ENCODE measurements around the gene ANO1.
"Not testable (repeated sequence)": the region's sequence is repeated elsewhere in the genome, so short reads cannot be mapped to it uniquely, and the experiment has no call there.

The ANO1 gene

DNA sequence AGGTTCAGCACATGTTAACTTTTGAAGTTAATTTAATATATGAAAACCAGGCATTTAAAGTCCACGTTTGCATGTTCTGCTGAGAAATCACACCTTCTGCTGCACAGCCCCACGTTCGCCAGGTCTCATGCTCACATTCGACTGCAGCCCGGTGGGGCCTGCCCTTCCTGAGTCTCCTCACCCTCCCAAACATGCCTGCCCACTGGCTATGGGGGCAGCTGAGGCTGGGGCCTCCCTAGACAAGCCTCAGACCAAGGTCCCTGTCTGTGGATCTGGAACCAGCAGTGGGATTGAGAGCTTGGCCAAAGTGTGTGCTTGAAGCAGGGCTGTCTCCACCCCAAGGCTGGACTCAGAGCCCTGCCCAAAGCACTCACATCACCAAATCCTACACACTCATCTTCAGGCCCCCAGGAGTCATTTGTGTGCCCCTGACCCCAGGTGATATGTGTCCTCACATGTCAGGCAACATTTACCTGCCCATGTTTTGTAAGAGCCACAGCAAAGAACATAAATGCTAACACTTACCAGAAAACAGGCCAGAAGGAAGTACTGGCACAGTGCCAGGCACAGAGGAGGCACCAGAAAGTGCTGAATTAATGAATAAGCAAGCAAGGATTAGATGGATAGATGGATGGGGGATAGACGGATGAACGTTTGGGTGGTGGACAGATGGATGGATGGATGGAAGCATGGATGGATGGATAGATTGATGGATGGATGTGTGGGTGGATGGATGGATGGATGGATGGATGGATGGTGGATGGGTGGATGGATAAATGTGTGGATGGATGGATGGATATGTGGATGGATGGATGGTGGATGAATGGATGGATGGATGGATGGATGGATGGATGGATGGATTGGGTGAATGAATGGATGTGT, 115.5 kb downstream of the ANO1 start:
- no peak for DNase-seq

DNA sequence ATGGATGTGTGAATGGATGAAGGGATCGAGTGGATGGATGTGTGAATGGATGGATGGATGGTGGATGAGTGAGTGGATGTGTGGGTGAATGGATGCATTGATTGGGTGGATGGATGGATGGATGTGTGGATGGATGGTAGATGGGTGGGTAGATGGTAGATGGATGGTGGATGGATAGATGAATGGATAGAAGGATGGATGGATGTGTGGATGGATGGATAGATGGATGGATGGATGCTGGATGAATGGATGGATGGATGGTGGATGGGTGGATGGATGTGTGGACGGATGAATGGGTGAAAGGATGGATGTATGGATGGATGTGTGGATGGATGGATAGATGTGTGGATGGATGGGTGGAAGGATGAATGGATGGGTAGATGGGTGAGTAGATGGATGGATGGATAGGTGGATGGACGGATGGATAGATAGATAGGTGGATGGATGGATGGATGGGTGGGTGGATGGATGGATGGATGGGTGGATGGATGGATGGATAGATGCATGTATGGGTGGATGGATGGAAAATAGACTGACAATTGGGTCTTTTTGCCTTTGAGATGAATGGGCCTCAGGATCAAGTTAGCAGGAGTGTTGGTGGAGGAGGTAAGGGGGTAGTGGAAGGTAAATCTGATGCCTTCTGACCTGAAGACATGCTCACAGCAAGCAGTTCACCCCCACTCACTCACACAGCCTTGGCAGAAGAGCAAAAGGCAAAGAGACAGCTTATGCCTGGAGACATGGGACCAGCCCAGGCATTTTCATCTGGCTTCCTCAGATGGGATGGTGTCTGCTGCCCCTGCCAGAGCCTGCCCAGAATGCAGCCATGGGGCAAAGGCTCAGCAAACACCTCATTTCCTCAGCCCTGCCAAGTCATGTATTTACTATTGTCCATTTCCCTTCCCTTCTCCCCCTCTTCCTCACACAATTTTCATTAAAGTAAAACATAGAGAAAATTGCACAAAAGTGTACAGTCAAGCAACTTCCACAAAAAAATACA, 117.0 kb downstream of the ANO1 start:
- no peak for DNase-seq

DNA sequence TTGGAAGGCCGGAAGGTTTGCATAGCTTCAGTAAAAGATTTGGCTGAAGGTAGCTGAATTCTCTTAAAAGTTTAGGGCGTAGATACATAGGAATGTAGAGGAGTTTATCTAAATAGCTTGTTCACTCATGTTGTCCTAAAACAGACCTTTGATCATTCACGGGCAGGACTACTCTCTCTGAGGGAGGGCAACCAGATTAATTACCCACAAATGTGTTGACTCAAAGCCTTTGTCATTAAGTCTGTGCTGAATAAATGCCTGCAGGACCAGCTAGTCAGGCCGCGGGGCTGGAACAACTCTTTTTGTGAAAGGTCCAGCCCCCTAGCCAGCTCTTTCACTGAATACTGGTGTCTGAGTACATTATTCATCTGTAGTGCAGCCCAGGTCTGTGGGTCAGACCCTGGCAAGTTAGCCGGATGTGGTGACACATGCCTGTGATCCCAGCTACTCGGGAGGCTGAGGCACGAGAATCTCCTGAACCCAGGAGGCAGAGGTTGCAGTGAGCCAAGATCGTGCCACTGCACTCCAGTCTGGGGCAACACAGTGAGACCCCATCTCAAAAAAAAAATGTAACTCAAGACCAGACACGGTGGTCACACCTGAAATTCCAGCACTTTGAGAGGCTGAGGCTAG, 122.2 kb downstream of the ANO1 start:
- no peak for DNase-seq

DNA sequence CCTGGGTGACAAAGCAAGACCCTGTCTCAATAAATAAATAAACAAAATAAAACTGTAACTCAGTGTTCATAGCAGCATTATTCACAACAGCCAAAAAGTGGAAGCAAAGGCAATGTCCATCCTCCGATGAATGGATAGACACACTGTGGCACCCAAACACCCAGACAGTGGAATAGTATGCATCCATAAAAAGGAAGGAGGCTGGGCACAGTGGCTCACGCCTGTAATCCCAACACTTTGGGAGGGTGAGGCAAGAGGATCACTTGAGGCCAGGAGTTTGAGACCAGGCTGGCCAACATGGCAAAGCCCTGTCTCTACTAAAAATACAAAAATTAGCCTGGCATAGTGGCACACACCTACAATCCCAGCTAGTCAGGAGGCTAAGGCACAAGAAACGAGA, 122.9 kb downstream of the ANO1 start:
- not testable (repeated sequence) for DNase-seq

DNA sequence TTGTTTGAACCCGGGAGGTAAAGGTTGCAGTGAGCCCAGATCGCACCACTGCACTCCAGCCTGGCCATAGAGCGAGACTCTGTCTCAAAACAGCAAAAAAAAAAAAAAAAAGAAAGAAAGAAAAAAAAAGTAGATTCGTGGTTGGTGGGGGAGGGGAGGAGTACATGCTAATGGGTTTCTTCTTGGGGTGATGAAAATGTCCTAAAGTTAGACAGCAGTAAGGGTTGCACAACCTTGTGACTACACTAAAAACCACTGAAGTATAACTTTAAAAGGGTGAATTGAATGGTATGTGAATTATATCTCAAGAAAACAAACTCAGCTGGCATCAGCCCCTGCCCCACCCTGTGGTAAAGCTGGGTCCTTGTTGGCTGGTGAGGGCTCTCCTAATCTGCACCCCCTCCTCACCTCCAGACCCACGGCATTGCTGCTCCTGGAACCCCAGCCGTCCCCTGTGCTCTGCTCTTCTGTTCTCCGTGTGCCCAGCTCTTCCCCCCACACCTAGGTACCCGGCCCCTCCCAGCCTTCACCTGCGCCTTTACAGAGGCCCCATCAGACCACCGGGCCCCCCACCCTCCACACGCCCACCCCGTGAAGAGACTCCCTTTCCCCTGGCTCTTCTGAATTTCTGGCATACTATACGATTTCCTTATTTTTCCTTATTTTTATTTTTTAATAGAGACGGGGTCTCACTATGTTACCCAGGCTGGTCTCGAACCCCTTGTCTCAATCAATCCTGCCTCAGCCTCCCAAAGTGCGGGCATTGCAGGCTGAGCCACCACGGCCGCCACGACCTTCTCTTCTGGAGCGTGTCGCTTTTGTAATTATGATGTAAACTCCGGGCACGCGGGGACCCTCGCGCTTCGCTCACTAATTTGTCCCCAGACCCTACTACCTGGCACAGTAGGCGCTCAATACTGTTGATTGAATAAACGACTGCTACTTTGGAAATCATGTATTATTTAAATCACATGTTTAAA, 124.1 kb downstream of the ANO1 start:
- DNase-seq, result peak in 2 of 4 experiments; percentile 34 to 47

DNA sequence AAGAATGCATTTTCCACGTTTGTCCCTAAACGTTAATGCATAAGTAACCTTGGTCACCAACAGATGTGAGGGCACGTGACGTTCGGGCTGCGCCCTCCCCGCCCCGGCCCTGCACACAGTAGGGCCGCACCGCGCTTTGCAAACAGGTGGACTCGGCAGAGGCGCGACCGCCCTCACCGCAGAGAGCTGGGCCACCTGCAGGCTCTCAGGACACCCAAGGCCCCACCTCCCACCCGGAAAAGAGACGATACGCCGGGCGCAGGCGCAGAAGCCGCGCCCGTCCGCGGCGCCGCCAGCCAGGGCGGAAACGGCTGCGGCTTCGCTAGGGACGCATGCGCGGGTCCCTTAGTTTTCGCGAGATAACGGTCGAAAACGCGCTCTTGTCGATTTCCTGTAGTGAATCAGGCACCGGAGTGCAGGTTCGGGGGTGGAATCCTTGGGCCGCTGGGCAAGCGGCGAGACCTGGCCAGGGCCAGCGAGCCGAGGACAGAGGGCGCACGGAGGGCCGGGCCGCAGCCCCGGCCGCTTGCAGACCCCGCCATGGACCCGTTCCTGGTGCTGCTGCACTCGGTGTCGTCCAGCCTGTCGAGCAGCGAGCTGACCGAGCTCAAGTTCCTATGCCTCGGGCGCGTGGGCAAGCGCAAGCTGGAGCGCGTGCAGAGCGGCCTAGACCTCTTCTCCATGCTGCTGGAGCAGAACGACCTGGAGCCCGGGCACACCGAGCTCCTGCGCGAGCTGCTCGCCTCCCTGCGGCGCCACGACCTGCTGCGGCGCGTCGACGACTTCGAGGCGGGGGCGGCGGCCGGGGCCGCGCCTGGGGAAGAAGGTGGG, 125.0 kb downstream of the ANO1 start, which contains the start of gene FADD:
TSS of gene FADD (plus strand) at position 377 of the 831 bp plus-strand sequence. CDS start at position 541, 164 bp downstream.
- DNase-seq, result peak; percentile 96 to 99 (median 97)

DNA sequence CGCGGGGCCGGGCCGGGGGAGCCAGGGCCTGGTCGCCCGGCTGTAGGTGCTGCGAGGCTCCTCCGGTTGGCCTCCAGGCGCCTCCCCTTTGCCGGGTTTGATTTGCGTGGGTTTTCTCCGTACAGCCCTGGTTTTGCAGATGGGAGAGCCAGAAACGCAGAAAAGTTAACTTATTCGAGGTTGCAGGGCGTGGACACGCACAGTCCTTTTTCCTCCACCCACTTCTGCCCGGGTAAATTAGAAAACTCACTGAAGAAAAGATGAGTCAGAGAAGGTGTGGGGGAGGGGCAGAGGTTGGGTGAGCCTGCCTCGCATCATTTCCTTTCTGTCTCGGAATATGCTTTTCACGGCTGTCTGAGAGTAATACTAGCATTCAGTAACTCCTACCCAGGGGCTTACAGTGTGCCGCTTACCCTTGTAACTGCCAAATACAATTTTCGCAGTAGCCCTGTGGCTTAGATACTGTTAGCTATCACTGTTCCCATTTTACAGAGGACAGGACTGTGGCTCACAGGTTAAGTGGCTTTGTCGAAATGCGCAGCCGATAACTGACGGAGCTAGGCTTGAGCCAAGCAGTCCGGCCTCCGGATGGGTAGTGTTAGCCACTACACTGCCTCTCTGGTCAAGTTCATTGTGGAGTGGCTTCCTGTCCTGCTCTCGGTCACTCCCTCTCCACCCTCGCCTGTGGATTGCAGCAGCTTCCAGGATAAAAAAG, 125.8 kb downstream of the ANO1 start:
- peak; percentile 80 to 87 (median 82) for DNase-seq

DNA sequence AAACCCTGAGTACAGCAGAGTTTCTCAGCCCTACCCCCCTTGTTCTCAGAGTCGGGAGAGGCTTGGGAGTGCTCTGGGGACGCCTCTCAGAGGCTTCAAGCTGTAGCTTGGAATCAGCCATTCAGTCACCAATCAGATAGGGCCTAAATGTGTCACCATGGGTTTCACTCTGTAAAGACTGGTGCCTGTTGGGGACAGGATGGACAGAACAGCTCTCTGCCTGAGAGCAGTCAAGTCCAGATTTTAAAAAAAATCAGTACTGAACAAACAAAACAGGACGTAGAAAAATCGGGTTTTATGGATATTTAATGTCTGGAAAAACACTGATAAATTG, 126.3 kb downstream of the ANO1 start:
- DNase-seq, result no peak

DNA sequence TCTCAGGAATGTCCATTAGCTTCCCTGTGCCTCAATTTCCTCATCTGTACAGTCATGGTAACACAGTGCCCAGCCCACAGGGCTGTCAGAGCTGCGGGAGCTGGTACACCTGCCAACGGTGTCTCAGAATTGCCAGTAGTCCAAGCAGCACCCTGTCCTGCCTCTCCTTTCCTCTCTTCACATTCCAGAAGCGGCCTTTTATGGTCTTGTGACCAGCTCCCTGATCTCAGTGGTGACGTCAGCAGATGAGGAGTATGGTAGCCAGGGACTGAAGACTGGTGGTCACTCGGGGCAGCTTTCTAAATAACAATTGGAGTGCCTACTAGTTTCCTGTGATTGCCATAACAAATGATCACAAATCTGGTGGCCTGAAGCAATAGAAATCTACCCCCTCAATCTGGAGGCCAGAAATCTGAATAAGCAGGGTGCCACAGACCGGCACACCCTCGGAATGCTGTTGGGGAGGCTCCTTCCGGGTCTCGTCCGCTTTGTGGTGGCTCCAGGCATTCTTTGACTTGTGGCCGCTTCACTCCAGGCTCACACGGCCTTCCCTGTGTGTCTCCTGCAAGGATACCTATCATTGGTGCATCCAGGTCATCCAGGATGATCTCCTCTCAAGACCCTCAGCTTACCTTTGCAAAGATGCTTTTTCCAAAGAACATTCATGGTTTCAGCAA, 127.1 kb downstream of the ANO1 start:
- DNase-seq, result no peak

DNA sequence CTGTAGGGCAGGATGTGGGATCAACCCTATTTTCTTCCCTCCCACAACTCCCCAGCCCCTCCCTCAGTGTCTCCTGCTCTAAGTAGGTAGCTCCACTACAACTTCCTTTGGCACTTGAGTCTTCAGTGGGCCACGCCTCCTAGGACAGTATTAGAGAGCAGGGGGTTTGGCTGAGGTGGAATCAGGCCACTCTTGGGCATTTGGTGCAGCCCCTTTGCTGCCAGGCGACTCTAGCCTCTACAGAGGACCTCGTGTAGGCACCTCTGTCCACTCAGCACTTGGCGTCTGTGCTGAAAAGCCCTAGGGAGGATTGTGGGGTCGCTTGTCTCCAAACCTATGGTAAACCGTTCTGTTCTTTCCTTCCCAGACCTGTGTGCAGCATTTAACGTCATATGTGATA, 127.6 kb downstream of the ANO1 start:
- no peak for DNase-seq

DNA sequence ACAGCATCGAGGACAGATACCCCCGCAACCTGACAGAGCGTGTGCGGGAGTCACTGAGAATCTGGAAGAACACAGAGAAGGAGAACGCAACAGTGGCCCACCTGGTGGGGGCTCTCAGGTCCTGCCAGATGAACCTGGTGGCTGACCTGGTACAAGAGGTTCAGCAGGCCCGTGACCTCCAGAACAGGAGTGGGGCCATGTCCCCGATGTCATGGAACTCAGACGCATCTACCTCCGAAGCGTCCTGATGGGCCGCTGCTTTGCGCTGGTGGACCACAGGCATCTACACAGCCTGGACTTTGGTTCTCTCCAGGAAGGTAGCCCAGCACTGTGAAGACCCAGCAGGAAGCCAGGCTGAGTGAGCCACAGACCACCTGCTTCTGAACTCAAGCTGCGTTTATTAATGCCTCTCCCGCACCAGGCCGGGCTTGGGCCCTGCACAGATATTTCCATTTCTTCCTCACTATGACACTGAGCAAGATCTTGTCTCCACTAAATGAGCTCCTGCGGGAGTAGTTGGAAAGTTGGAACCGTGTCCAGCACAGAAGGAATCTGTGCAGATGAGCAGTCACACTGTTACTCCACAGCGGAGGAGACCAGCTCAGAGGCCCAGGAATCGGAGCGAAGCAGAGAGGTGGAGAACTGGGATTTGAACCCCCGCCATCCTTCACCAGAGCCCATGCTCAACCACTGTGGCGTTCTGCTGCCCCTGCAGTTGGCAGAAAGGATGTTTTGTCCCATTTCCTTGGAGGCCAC, 128.3 kb downstream of the ANO1 start:
- no peak for DNase-seq

DNA sequence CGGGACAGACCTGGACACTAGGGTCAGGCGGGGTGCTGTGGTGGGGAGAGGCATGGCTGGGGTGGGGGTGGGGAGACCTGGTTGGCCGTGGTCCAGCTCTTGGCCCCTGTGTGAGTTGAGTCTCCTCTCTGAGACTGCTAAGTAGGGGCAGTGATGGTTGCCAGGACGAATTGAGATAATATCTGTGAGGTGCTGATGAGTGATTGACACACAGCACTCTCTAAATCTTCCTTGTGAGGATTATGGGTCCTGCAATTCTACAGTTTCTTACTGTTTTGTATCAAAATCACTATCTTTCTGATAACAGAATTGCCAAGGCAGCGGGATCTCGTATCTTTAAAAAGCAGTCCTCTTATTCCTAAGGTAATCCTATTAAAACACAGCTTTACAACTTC, 128.9 kb downstream of the ANO1 start:
- no peak for DNase-seq

DNA sequence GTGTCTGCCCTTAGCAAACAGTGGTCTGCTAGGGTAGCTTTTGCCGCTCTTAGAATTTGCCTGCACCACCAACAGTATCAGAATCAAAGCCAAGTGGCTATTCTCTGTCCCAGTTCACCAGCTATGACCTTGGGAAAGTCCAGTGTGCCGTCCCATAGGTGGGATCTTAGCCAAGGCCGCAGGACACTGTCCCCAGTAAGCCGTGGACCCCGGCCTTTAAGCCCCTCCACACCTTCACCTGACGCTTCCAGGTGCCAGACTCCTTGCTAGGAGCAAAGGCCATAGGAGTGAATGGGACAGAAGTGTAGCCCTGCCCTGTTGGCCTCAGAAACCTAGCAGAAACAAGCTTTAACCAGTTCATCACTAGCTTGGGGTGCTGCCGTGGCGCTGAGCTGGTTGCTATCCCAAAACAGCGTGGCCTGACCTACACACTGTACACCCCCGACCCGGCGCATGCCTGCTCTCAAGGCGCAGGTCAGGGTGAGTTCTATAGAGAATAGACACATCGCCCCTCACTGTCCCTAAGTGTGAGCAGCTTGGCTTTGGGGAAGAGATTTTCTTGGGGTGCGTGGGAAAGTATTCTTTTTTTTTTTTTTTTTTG, 129.5 kb downstream of the ANO1 start:
- no peak for DNase-seq

DNA sequence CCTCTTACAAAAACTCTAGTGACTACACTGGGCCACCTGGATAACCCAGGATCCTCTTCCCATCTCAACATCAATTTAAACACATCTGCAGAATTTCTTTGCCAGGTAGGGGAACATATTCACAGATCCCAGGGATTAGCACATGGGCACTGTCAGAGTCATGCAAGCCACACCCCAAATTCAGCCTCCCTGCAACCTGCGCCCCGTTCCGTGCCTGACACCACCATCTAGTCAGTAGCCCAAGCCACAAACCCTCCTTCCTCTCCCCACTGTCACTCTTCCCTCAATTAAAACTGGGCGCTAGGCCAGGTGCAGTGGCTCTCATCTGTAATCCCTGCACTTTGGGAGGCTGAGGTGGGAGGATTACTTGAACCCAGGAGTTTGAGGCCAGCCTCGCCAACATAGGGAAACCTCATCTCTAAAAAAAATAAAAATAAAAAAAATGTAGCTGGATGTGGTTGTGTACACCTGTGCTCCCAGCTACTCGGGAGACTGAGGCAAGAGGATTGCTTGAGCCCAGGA, 131.3 kb downstream of the ANO1 start:
- no peak for DNase-seq

DNA sequence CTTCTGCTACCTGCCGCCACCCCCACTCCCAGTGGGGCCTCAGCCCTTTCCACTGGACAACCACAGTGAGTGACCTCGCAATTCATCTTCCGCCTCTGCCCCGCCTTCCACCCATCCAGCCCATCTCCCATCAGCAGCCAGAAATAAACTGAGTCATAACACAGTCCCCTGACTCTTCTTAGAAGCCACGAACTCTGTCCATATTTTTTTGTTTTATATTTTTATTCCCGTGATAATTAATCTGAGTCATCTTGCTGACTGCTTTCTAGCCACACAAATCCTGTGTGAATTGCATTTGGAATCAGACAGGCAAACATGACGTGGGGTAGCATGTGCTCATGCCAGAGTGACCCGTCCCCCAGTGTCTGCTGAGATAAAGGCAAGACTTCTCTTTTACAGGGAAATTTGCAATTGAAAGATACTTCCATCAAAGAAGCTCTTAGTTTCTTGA, 132.0 kb downstream of the ANO1 start:
- peak in 1 of 4 experiments; percentile 6 for DNase-seq

DNA sequence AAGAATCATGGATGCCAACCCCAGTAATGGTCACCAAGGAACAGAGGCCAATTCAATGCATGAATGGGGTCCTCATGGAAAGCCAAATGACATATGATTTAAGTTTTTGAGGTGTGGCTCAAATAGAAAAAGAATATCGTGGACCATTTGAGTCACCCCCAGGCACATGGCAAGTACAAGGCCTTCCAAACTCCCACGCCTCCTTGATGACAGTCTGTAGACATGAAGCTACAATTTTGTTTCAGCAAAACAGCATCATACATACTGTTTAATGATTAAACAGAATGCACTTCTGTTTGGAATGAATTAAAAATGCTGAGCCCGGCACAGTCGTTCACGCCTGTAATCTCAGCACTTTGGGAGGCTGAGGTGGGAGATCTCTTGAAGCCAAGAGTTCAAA, 132.4 kb downstream of the ANO1 start:
- no peak for DNase-seq

DNA sequence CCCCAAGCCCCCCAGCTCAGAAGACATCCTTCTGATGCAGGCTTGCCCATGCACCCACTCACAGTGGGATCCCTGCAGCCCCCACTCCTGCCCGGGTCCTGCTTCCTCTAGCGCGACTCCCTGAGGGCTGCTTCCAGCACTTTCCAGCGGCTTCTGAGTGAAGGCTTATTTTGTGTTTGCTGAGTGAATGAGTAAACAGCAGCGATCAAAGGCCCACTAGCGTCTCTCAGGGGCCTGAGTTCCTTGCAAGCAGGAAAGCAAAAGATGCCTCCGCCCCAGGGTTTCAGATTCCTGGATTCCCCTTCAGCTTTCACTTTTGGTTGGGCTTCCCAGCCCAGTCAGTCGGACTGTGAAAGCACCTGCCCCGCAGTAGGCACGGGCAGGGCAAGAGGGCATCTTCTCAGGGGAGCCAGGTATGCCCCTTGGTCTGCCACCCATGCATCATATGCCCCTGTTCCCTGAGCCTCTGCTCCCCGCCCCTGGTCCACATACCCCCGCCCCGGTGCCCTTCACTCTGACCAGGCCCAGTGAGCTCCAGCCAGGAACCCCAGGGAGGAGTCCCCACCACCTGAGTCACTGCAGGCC, 134.2 kb downstream of the ANO1 start:
- DNase-seq, result no peak

All from suppressor macrophage (primary cell).